Measurements from ENCODE around the gene FXR2.

The FXR2 gene

GRCh38 chr17:7587420-7588151 is 27.1 kb downstream of the FXR2 start:
- DNase-seq, result no peak

- no peak for DNase-seq
Observed at GRCh38 chr17:7586673-7587419, 27.9 kb downstream of the FXR2 start.

GRCh38 chr17:7583253-7584109 is 31.2 kb downstream of the FXR2 start, which contains the start of gene MPDU1:
Gene MPDU1, plus strand, starts transcription at chr17:7583852. Its CDS starts 11 bp downstream, at chr17:7583863.
- peak; percentile 82 to 87 (median 85) for DNase-seq

- no peak for DNase-seq
Observed at GRCh38 chr17:7582396-7583252, 32.1 kb downstream of the FXR2 start.

- DNase-seq, result no peak
Observed at GRCh38 chr17:7580604-7581575, 33.8 kb downstream of the FXR2 start.

- no peak for DNase-seq
Observed at GRCh38 chr17:7579834-7580603, 34.7 kb downstream of the FXR2 start.

GRCh38 chr17:7579001-7579833 is 35.5 kb downstream of the FXR2 start, which contains the start of gene CD68:
Gene CD68, plus strand, starts transcription at chr17:7579638. Its CDS starts 40 bp downstream, at chr17:7579678.
- peak in 3 of 4 experiments; percentile 33 to 58 (median 35) for DNase-seq

GRCh38 chr17:7577327-7578199 is 37.1 kb downstream of the FXR2 start:
- DNase-seq, result no peak

GRCh38 chr17:7576432-7576937 is 38.2 kb downstream of the FXR2 start:
- DNase-seq, result no peak

- DNase-seq, result no peak
Observed at GRCh38 chr17:7575959-7576358, 38.7 kb downstream of the FXR2 start.

GRCh38 chr17:7575481-7575883 is 39.2 kb downstream of the FXR2 start:
- no peak for DNase-seq

- DNase-seq, result no peak
Observed at GRCh38 chr17:7574176-7574953, 40.3 kb downstream of the FXR2 start.

- DNase-seq, result peak; percentile 79 to 92 (median 86)
Observed at GRCh38 chr17:7573324-7574080, 41.2 kb downstream of the FXR2 start.

GRCh38 chr17:7572588-7573323 is 41.9 kb downstream of the FXR2 start:
- peak; percentile 97 to 99 (median 99) for DNase-seq

GRCh38 chr17:7572338-7572587 is 42.4 kb downstream of the FXR2 start:
- no peak for DNase-seq

GRCh38 chr17:7570351-7570750 is 44.3 kb downstream of the FXR2 start:
- no peak for DNase-seq
